WI38 (cell line): ENCODE data around the gene MIEF1.

Experiments used
- H3K4me3 ChIP-seq: 2 replicates; pipeline ENCODE4 v1.5.1; 2011; ENCODE audit warnings: low read depth, mild to moderate bottlenecking, control low read depth, low read length
- TF ChIP-seq, protein P1 (sequence below): IDR thresholded peaks from 2 replicates; pipeline ENCODE4 v1.5.1; 2012; ENCODE audit warnings: low read depth, mild to moderate bottlenecking, control low read depth, low read length

Gene MIEF1

GRCh38 chr22:39476664-39477063 is 25.4 kb upstream of the MIEF1 start:
- no peak overlapping the region for H3K4me3 ChIP-seq
- TF ChIP-seq, protein P1, sequence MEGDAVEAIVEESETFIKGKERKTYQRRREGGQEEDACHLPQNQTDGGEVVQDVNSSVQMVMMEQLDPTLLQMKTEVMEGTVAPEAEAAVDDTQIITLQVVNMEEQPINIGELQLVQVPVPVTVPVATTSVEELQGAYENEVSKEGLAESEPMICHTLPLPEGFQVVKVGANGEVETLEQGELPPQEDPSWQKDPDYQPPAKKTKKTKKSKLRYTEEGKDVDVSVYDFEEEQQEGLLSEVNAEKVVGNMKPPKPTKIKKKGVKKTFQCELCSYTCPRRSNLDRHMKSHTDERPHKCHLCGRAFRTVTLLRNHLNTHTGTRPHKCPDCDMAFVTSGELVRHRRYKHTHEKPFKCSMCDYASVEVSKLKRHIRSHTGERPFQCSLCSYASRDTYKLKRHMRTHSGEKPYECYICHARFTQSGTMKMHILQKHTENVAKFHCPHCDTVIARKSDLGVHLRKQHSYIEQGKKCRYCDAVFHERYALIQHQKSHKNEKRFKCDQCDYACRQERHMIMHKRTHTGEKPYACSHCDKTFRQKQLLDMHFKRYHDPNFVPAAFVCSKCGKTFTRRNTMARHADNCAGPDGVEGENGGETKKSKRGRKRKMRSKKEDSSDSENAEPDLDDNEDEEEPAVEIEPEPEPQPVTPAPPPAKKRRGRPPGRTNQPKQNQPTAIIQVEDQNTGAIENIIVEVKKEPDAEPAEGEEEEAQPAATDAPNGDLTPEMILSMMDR: no peak

- TF ChIP-seq, protein P1: no peak
- no peak overlapping the region for H3K4me3 ChIP-seq
These were observed 24.5 kb upstream of the MIEF1 start for GRCh38 chr22:39477542-39477941.

DNA sequence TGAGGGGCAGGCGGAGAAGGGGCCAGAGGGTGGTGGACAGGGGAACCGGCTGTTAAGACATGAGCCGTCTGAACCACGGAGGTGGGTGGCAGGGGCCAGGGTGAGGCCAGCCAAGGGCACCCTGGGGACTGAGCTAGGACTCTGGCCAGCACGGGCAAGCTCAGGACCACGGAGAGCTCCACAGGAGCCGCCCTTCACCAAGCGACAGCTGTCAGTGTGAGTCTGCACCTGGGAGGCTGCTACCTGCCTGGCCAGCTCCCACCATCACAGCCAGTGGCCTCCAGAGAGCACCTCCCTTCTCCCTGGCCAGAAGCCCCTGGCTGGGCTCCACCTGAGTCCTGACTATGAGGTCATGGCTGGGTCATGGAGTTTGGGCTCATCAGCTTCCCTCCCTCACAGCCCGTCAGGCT is 23.6 kb upstream of the MIEF1 start:
- H3K4me3 ChIP-seq: no peak overlapping the region

DNA sequence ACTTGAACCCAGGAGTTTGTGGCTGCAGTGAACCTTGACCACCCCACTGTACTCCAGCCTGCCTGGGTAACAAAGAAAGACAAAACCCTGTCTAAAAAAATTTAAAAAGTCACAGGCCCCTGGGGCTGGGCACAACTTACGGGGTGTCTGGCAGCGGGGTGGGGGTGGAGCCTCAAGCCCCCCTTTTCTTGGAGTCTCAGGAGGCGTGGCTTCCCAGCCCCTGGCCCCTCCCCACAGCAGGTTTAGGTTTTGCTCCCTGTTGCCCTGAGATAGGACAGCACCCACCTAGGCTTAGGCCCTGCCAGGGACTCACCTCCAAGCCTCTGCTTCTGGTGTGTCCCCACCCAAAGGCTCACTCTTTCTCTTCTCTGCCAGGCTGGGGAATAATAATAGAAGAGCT is 22.8 kb upstream of the MIEF1 start:
- TF ChIP-seq, protein P1: no peak
- H3K4me3 ChIP-seq: no peak overlapping the region

More for the DNA sequence above, 23.6 kb upstream of the MIEF1 start:
- TF ChIP-seq, protein P1: no peak

- H3K4me3 ChIP-seq: no peak overlapping the region
- TF ChIP-seq, protein P1: no peak
These were observed 21.5 kb upstream of the MIEF1 start for GRCh38 chr22:39480557-39480956.

- H3K4me3 ChIP-seq: no peak overlapping the region
- TF ChIP-seq, protein P1: no peak
These were observed 21.0 kb upstream of the MIEF1 start for GRCh38 chr22:39481054-39481453.

DNA sequence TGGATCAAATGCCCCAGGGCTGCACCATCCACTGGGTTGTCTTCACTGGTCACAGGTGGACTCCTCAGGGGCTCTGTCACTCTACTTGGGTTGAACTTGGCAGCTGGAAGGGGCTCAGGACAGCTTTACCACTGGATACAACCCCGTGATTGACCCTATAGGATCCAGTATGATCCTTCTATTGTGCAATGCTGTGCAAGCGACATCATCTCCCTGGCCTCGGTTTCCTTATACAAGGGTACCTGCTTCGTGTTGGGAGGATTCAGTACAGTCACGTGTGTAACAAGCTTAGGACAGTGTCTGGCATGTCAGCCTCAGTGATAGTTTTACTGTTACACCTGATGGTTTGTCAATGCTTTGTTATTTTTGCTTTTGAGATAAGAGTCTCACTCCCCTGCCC is 20.5 kb upstream of the MIEF1 start:
- TF ChIP-seq, protein P1: no peak
- H3K4me3 ChIP-seq: no peak overlapping the region
